PC-3 (cell line): ENCODE results near the gene KPNA2. TPM values are rescaled to one million over a fixed set of nuclear protein-coding genes. Genes with fewer than 3 reads are reported as not detected.

Experiments used
- ATAC-seq: fragments of 200-7000 bp; cut with Tn5 transposase; 2 replicates; pipeline ENCODE4 v1.9.1; 2020; ENCODE audit warnings: mild to moderate bottlenecking, moderate library complexity
- BruUV-seq: library from RNA; stranded (reverse); fragments of 400-500 nt; replicated peaks from 2 replicates; lab custom pipeline; 2021; lab: Mats Ljungman, UMichigan
- CTCF ChIA-PET: fragments of 300-600 bp; sonication (Branson Sonifier 250); formaldehyde crosslinking; loops from one replicate; lab custom pipeline; 2022; ENCODE audit warnings: antibody characterized with exemption; lab: Charles Lee
- POLR2A ChIA-PET: fragments of 300-600 bp; sonication (Branson Sonifier 250); formaldehyde crosslinking; loops from one replicate; lab custom pipeline; 2022; ENCODE audit warnings: antibody characterized with exemption; ENCODE audit not compliant: unreplicated experiment; lab: Charles Lee
- DNase-seq: peaks from one replicate; pipeline ENCODE4 v3.0.0-alpha.2; 2015
- H2AFZ ChIP-seq: fragments of 300-600 bp; sonication (generic); 2 replicates; pipeline ENCODE4 v1.6.0; 2016; ENCODE audit warnings: antibody characterized with exemption, low read length
- H3F3A ChIP-seq: fragments of 300-600 bp; sonication (generic); one replicate; pipeline ENCODE4 v1.6.0; 2017; ENCODE audit warnings: antibody characterized with exemption, low read length, control low read depth, mild to moderate bottlenecking; ENCODE audit not compliant: unreplicated experiment
- H3K27ac ChIP-seq: fragments of 300-600 bp; sonication (generic); 2 replicates; pipeline ENCODE4 v1.5.1; 2016; ENCODE audit warnings: mild to moderate bottlenecking, low read length
- H3K27me3 ChIP-seq: fragments of 300-600 bp; sonication (generic); 2 replicates; pipeline ENCODE4 v1.6.1; 2016; ENCODE audit warnings: low read length, mixed read lengths
- H3K36me3 ChIP-seq: fragments of 300-600 bp; sonication (generic); 2 replicates; pipeline ENCODE4 v1.6.1; 2016; ENCODE audit warnings: low read depth, mixed run types, low read length, mixed read lengths
- H3K4me1 ChIP-seq: fragments of 300-600 bp; sonication (generic); 2 replicates; pipeline ENCODE4 v1.5.1; 2016; ENCODE audit warnings: low read length; ENCODE audit not compliant: insufficient read depth
- H3K4me2 ChIP-seq: fragments of 300-600 bp; sonication (generic); 2 replicates; pipeline ENCODE4 v1.6.0; 2016; ENCODE audit warnings: low read length
- H3K4me3 ChIP-seq: fragments of 300-600 bp; sonication (generic); 2 replicates; pipeline ENCODE4 v1.5.1; 2016; ENCODE audit warnings: mild to moderate bottlenecking, low read length, mixed read lengths
- H3K79me2 ChIP-seq: fragments of 300-600 bp; sonication (generic); 2 replicates; pipeline ENCODE4 v1.6.1; 2017; ENCODE audit warnings: low read length, mixed read lengths
- H3K9ac ChIP-seq: fragments of 300-600 bp; sonication (generic); 2 replicates; pipeline ENCODE4 v1.6.0; 2016; ENCODE audit warnings: mild to moderate bottlenecking, low read length
- H3K9me2 ChIP-seq: fragments of 300-600 bp; sonication (generic); replicated peaks from 2 replicates; pipeline ENCODE4 v1.6.1; 2016; ENCODE audit warnings: mixed run types, low read length, mixed read lengths
- H3K9me3 ChIP-seq: fragments of 300-600 bp; sonication (generic); 2 replicates; pipeline ENCODE4 v1.6.1; 2016; ENCODE audit warnings: low read length, mixed read lengths
- H4K20me1 ChIP-seq: fragments of 300-600 bp; sonication (generic); 2 replicates; pipeline ENCODE4 v1.6.1; 2016; ENCODE audit warnings: low read length, mixed read lengths
- EZH2 ChIP-seq: fragments of 300-600 bp; sonication (generic); IDR thresholded peaks from one replicate; pipeline ENCODE4 v1.6.1; 2017; ENCODE audit warnings: antibody characterized with exemption, mild to moderate bottlenecking, low read length; ENCODE audit not compliant: unreplicated experiment
- EZH2phosphoT487 ChIP-seq: fragments of 300-600 bp; sonication (generic); IDR thresholded peaks from 2 replicates; pipeline ENCODE4 v1.6.1; 2018; ENCODE audit warnings: mild to moderate bottlenecking, antibody characterized with exemption, low read length, borderline replicate concordance
- intact Hi-C: fragments of 100-400 bp; cut with micrococcal nuclease; formaldehyde crosslinking; loops from 2 replicates; pipeline ENCODE4 v1.9.0; 2023
- total RNA-seq: library from RNA; depleted of rRNA; stranded (reverse); fragments of >200 nt; gene quantifications from 2 replicates; pipeline ENCODE4 v1.2.3, GENCODE V29; 2014
- TF ChIP-seq, protein P1 (sequence below): fragments of 300-600 bp; sonication (generic); conservative IDR thresholded peaks from 2 replicates; pipeline ENCODE4 v1.5.1; 2017; ENCODE audit warnings: antibody characterized with exemption, low read depth, mild to moderate bottlenecking, low read length

Gene KPNA2
- total RNA-seq, 1 experiment from 2014 or later = 288 TPM

DNA sequence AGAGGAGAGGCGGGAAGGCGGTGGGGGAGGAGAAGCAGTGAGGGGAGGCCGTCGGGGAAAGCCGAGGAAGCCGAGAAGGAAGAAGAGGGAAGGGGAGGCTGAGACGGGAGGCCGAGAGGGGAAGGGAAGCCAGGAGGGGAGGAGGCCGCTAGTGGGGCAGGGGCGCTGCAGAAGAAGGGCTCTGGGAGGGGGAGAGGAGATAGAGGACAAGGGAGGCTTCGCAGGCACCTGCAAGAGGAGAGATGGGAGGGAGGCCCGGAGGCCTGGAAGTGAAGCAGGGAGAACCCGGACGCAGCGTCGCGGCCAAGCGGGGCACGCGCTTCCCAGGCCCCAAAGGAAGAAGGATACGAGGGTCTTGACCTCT, 41.6 kb upstream of the KPNA2 start:
- Histone ChIP-seq H3K9ac (peak overlapping the region; percentile 85), H3K27ac (peak overlapping the region; percentile 80), H3K27me3 (no peaks in the 10 kb centered on the region), H3K4me3 (peak overlapping the region; percentile 90), H3K9me2 (no peaks in the 10 kb centered on the region), H3F3A (peaks cover 9% of the 10 kb centered on the region), H3K9me3 (no peaks in the 10 kb centered on the region), H3K79me2 (no peaks in the 10 kb centered on the region), H3K4me1 (peaks cover 29% of the 10 kb centered on the region), H4K20me1 (no peaks in the 10 kb centered on the region), H2AFZ (peak overlapping the region; percentile 94), H3K4me2 (peak overlapping the region; percentile 90), H3K36me3 (no peaks in the 10 kb centered on the region)
- CTCF ChIA-PET = no interaction called here
- no TSS peak for BruUV-seq
- POLR2A ChIA-PET = interaction anchor here (0.8 kb wide), 1 partner anchor 1333 kb away, joined by 3 read pairs; the partner anchor contains the start of gene ABCA5
- TF ChIP-seq EZH2 (no peak), EZH2phosphoT487 (no peak)
- TF ChIP-seq, protein P1, sequence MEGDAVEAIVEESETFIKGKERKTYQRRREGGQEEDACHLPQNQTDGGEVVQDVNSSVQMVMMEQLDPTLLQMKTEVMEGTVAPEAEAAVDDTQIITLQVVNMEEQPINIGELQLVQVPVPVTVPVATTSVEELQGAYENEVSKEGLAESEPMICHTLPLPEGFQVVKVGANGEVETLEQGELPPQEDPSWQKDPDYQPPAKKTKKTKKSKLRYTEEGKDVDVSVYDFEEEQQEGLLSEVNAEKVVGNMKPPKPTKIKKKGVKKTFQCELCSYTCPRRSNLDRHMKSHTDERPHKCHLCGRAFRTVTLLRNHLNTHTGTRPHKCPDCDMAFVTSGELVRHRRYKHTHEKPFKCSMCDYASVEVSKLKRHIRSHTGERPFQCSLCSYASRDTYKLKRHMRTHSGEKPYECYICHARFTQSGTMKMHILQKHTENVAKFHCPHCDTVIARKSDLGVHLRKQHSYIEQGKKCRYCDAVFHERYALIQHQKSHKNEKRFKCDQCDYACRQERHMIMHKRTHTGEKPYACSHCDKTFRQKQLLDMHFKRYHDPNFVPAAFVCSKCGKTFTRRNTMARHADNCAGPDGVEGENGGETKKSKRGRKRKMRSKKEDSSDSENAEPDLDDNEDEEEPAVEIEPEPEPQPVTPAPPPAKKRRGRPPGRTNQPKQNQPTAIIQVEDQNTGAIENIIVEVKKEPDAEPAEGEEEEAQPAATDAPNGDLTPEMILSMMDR = no peak
- ATAC-seq (no peak), DNase-seq (no peak)
- intact Hi-C loops = loop anchor here (5.0 to 10.0 kb wide), 2 partner anchors 43 to 1331 kb away; partner anchors contain the start of genes ABCA5 and KPNA2

DNA sequence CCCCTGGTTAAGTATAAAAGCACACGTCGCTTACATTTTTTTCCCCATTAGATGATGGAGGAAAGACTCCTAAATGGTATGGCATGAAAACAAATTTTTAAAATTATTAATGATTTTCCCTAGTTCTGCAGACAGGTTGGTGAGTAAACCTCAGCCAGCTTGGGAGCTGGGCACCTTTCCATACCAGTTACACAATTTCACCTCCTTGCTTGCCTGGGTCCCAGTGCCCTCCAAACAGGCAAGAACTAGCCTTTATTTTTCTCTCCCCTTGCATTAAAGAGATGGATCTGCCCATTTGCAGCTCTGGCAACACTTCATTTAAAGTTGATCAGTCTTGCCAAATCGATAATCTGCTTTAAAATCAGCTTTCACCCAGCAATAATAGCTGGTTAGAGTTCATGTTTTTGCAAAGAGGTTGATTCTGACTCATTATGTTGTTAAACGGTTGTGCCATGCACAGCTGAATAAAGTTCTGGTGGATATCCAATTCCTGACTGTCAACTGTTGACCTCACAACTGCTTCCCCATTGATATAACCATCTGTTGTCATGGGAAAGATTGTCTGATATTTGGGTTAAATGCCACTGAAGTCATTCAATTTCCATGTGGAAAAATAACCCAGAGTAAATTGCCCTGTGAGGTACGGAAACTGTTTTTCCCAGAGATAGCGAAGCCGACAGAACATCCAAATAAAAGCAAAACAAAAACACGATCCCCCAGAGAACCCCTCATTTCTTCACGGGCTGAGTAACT, 40.5 kb upstream of the KPNA2 start:
- Histone ChIP-seq H3K9ac (peak overlapping the region; percentile 58), H3K4me2 (peak overlapping the region; percentile 94), H3K4me1 (peaks cover 36% of the 10 kb centered on the region), H2AFZ (peak overlapping the region; percentile 85), H4K20me1 (no peaks in the 10 kb centered on the region), H3K36me3 (no peaks in the 10 kb centered on the region), H3K9me3 (no peaks in the 10 kb centered on the region), H3K9me2 (no peaks in the 10 kb centered on the region), H3K4me3 (peak overlapping the region; percentile 86), H3K79me2 (no peaks in the 10 kb centered on the region), H3K27me3 (no peaks in the 10 kb centered on the region), H3K27ac (peak overlapping the region; percentile 66), H3F3A (peaks cover 6% of the 10 kb centered on the region)
- ChIA-PET POLR2A (interaction anchor here (0.5 kb wide), 1 partner anchor 1601 kb away, joined by 3 read pairs; no protein-coding TSS in a partner anchor), CTCF (interaction anchor here (0.5 to 0.8 kb wide), 2 partner anchors 13 to 32 kb away, joined by 3 to 4 read pairs; no protein-coding TSS in a partner anchor)
- peak; percentile 32 for ATAC-seq
- BruUV-seq = TSS peak; percentile 45
- intact Hi-C loops = loop anchor here (1.0 to 10.0 kb wide), 3 partner anchors 24 to 1330 kb away; partner anchors contain the start of genes ABCA5 and KPNA2
- TF ChIP-seq, protein P1 = no peak
- TF ChIP-seq EZH2phosphoT487 (no peak), EZH2 (no peak)
- DNase-seq = peak; percentile 92
